Liver (tissue), 3 donors: Measurements from ENCODE around the gene IFT57.

Experiments
- CTCF ChIP-seq: fragments of 150-350 bp; IDR thresholded peaks from 2 replicates; pipeline ENCODE4 v1.5.1; 2017; ENCODE audit warnings: improper control_type of control experiment, low read depth, low read length; ENCODE audit not compliant: missing input control
- FOXA1 ChIP-seq: IDR thresholded peaks from 2 replicates; pipeline ENCODE4 v1.6.1; 2016; ENCODE audit warnings: antibody characterized with exemption
- HNF4A ChIP-seq, 2 donors: conservative IDR thresholded peaks; 2 replicates each; pipeline ENCODE4 v1.6.1; 2016; ENCODE audit warnings: antibody characterized with exemption in 2 of 2, mild to moderate bottlenecking in 2 of 2
- MAX ChIP-seq: IDR thresholded peaks from 2 replicates; pipeline ENCODE4 v1.6.1; 2016; ENCODE audit warnings: antibody characterized with exemption
- NR2F2 ChIP-seq: IDR thresholded peaks from 2 replicates; pipeline ENCODE4 v1.6.1; 2016; ENCODE audit warnings: antibody characterized with exemption
- RAD21 ChIP-seq, 2 donors: IDR thresholded peaks; 2 replicates each; pipeline ENCODE4 v1.6.1; 2016; ENCODE audit warnings: antibody characterized with exemption in 2 of 2, mild to moderate bottlenecking in 2 of 2
- SP1 ChIP-seq: IDR thresholded peaks from 2 replicates; pipeline ENCODE4 v1.6.1; 2018; ENCODE audit warnings: antibody characterized with exemption, mild to moderate bottlenecking
- TAF1 ChIP-seq: conservative IDR thresholded peaks from 2 replicates; pipeline ENCODE4 v1.6.1; 2016; ENCODE audit warnings: antibody characterized with exemption, mild to moderate bottlenecking
- YY1 ChIP-seq: IDR thresholded peaks from 2 replicates; pipeline ENCODE4 v1.6.1; 2016; ENCODE audit warnings: antibody characterized with exemption, mild to moderate bottlenecking
- TF ChIP-seq, protein P1 (sequence below): IDR thresholded peaks from 2 replicates; pipeline ENCODE4 v1.6.1; 2016; ENCODE audit warnings: antibody characterized with exemption, mild to moderate bottlenecking
- TF ChIP-seq, protein P2 (sequence below): IDR thresholded peaks from 2 replicates; pipeline ENCODE4 v1.6.1; 2016; ENCODE audit warnings: antibody characterized with exemption
- donor health status: healthy.
- donor health status: healthy.

- TF ChIP-seq MAX: no peak
- TF ChIP-seq, protein P1, sequence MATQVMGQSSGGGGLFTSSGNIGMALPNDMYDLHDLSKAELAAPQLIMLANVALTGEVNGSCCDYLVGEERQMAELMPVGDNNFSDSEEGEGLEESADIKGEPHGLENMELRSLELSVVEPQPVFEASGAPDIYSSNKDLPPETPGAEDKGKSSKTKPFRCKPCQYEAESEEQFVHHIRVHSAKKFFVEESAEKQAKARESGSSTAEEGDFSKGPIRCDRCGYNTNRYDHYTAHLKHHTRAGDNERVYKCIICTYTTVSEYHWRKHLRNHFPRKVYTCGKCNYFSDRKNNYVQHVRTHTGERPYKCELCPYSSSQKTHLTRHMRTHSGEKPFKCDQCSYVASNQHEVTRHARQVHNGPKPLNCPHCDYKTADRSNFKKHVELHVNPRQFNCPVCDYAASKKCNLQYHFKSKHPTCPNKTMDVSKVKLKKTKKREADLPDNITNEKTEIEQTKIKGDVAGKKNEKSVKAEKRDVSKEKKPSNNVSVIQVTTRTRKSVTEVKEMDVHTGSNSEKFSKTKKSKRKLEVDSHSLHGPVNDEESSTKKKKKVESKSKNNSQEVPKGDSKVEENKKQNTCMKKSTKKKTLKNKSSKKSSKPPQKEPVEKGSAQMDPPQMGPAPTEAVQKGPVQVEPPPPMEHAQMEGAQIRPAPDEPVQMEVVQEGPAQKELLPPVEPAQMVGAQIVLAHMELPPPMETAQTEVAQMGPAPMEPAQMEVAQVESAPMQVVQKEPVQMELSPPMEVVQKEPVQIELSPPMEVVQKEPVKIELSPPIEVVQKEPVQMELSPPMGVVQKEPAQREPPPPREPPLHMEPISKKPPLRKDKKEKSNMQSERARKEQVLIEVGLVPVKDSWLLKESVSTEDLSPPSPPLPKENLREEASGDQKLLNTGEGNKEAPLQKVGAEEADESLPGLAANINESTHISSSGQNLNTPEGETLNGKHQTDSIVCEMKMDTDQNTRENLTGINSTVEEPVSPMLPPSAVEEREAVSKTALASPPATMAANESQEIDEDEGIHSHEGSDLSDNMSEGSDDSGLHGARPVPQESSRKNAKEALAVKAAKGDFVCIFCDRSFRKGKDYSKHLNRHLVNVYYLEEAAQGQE: no peak
- TF ChIP-seq CTCF: no peak
- TF ChIP-seq FOXA1: no peak
- no peak for TF ChIP-seq TAF1
- TF ChIP-seq SP1: no peak
- no peak for TF ChIP-seq HNF4A (conservative IDR thresholded peaks at IDR 0.05)
- no peak for TF ChIP-seq YY1
- TF ChIP-seq, protein P2, sequence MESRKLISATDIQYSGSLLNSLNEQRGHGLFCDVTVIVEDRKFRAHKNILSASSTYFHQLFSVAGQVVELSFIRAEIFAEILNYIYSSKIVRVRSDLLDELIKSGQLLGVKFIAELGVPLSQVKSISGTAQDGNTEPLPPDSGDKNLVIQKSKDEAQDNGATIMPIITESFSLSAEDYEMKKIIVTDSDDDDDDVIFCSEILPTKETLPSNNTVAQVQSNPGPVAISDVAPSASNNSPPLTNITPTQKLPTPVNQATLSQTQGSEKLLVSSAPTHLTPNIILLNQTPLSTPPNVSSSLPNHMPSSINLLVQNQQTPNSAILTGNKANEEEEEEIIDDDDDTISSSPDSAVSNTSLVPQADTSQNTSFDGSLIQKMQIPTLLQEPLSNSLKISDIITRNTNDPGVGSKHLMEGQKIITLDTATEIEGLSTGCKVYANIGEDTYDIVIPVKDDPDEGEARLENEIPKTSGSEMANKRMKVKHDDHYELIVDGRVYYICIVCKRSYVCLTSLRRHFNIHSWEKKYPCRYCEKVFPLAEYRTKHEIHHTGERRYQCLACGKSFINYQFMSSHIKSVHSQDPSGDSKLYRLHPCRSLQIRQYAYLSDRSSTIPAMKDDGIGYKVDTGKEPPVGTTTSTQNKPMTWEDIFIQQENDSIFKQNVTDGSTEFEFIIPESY: no peak
- no peak for TF ChIP-seq NR2F2
- TF ChIP-seq RAD21 (IDR thresholded peaks at IDR 0.05): no peak
Observed at GRCh38 chr3:108184824-108185223, 37.4 kb downstream of the IFT57 start.
